Vagina (tissue), 2 donors: Measurements from ENCODE around the gene CADPS. TPM values are rescaled to one million over a fixed set of nuclear protein-coding genes. Genes with fewer than 3 reads are reported as not detected.

Source experiments
- DNase-seq, 2 donors: peaks; one replicate each; pipeline ENCODE4 v3.0.0-alpha.2; 2017; ENCODE audit errors: extremely low spot score in 2 of 2
- H3K27ac ChIP-seq: fragments of 200-600 bp; sonication (generic); one replicate; pipeline ENCODE4 v1.5.1; 2019
- H3K27me3 ChIP-seq: fragments of 200-600 bp; sonication (generic); one replicate; pipeline ENCODE4 v1.5.1; 2019
- H3K36me3 ChIP-seq, 2 donors: fragments of 200-600 bp; sonication (generic); one replicate each; pipeline ENCODE4 v1.5.1; 2017 to 2019
- H3K4me1 ChIP-seq: fragments of 200-600 bp; sonication (generic); one replicate; pipeline ENCODE4 v1.5.1; 2019
- H3K4me3 ChIP-seq, 2 donors: fragments of 200-600 bp; sonication (generic); 1 replicate in 1 of 2; 2 replicates in 1 of 2; pipeline ENCODE4 v1.5.1; 2016 to 2019
- H3K9me3 ChIP-seq: fragments of 200-600 bp; sonication (generic); one replicate; pipeline ENCODE4 v1.5.1; 2019
- CTCF ChIP-seq, 3 experiments: fragments of 450-650 bp in 2 of 3; fragments of 200-600 bp in 1 of 3; sonication (generic) in 1 of 3; IDR thresholded peaks; one replicate each; pipeline ENCODE4 v1.5.1; 2017 to 2019; ENCODE audit warnings: antibody characterized with exemption in 3 of 3, mild to moderate bottlenecking in 2 of 3, moderate library complexity in 2 of 3
- POLR2A ChIP-seq, 2 donors: fragments of 450-650 bp; IDR thresholded peaks; one replicate each; pipeline ENCODE4 v1.6.1; 2017; ENCODE audit warnings: antibody characterized with exemption in 2 of 2, mild to moderate bottlenecking in 2 of 2, moderate library complexity in 2 of 2
- POLR2AphosphoS5 ChIP-seq, 2 donors: sonication (generic); formaldehyde crosslinking; IDR thresholded peaks; one replicate each; pipeline ENCODE4 v1.9.0; 2017; ENCODE audit warnings: antibody characterized with exemption in 2 of 2, mild to moderate bottlenecking in 2 of 2, low read depth in 1 of 2; ENCODE audit not compliant: insufficient read depth in 1 of 2
- intact Hi-C: fragments of 100-400 bp; cut with DNase I; formaldehyde crosslinking; loops from one replicate; pipeline ENCODE4 v1.15.1; 2023
- total RNA-seq: library from RNA; depleted of rRNA; stranded (reverse); fragments of >200 nt; gene quantifications from one replicate; pipeline ENCODE4 v1.2.3, GENCODE V29; 2016

The CADPS gene
- total RNA-seq, 1 donor from 2014 or later, result 12.8 TPM

- H3K36me3 ChIP-seq, result no peaks in the 10 kb centered on the region
- DNase-seq, result no peak
- no peaks in the 10 kb centered on the region for H3K27me3 ChIP-seq
- no peaks in the 10 kb centered on the region for H3K4me1 ChIP-seq
- no peak for TF ChIP-seq POLR2A (IDR thresholded peaks at IDR 0.05)
- no peak for TF ChIP-seq POLR2AphosphoS5 (IDR thresholded peaks at IDR 0.05; ENCODE audit: insufficient read depth in 1 of 2, low read depth in 1 of 2)
- TF ChIP-seq CTCF (IDR thresholded peaks at IDR 0.05), result no peak
- no peaks in the 10 kb centered on the region for H3K9me3 ChIP-seq
- no peak overlapping the region for H3K4me3 ChIP-seq
- intact Hi-C loops, result no loop called here
- no peak overlapping the region for H3K27ac ChIP-seq
Observed at GRCh38 chr3:62805106-62805505, 70.1 kb downstream of the CADPS start.

GRCh38 chr3:62803276-62803675 is 71.9 kb downstream of the CADPS start:
- H3K36me3 ChIP-seq, result no peaks in the 10 kb centered on the region
- H3K27ac ChIP-seq, result no peak overlapping the region
- H3K9me3 ChIP-seq, result no peaks in the 10 kb centered on the region
- no peaks in the 10 kb centered on the region for H3K4me1 ChIP-seq
- TF ChIP-seq POLR2A (IDR thresholded peaks at IDR 0.05) (no peak), POLR2AphosphoS5 (IDR thresholded peaks at IDR 0.05; ENCODE audit: insufficient read depth in 1 of 2, low read depth in 1 of 2) (no peak), CTCF (IDR thresholded peaks at IDR 0.05) (no peak)
- no peak for DNase-seq
- H3K27me3 ChIP-seq, result no peaks in the 10 kb centered on the region
- no peak overlapping the region for H3K4me3 ChIP-seq
- intact Hi-C loops, result no loop called here

GRCh38 chr3:62798000-62798399 is 77.2 kb downstream of the CADPS start:
- TF ChIP-seq POLR2AphosphoS5 (IDR thresholded peaks at IDR 0.05; ENCODE audit: insufficient read depth in 1 of 2, low read depth in 1 of 2), result no peak
- TF ChIP-seq CTCF (IDR thresholded peaks at IDR 0.05), result no peak
- no peak for TF ChIP-seq POLR2A (IDR thresholded peaks at IDR 0.05)
- intact Hi-C loops, result no loop called here
- no peaks in the 10 kb centered on the region for H3K4me1 ChIP-seq
- DNase-seq, result no peak
- no peak overlapping the region for H3K27ac ChIP-seq
- no peaks in the 10 kb centered on the region for H3K36me3 ChIP-seq
- H3K4me3 ChIP-seq, result no peak overlapping the region
- H3K9me3 ChIP-seq, result no peaks in the 10 kb centered on the region
- H3K27me3 ChIP-seq, result no peaks in the 10 kb centered on the region

GRCh38 chr3:62797132-62797531 is 78.1 kb downstream of the CADPS start:
- Histone ChIP-seq H3K27ac (no peak overlapping the region), H3K9me3 (no peaks in the 10 kb centered on the region), H3K27me3 (no peaks in the 10 kb centered on the region), H3K4me1 (no peaks in the 10 kb centered on the region), H3K4me3 (no peak overlapping the region), H3K36me3 (no peaks in the 10 kb centered on the region)
- TF ChIP-seq POLR2AphosphoS5 (IDR thresholded peaks at IDR 0.05; ENCODE audit: insufficient read depth in 1 of 2, low read depth in 1 of 2) (no peak), CTCF (IDR thresholded peaks at IDR 0.05) (no peak), POLR2A (IDR thresholded peaks at IDR 0.05) (no peak)
- no peak for DNase-seq
- intact Hi-C loops, result no loop called here

GRCh38 chr3:62795978-62796657 is 79.1 kb downstream of the CADPS start:
- TF ChIP-seq POLR2AphosphoS5 (IDR thresholded peaks at IDR 0.05; ENCODE audit: insufficient read depth in 1 of 2, low read depth in 1 of 2) (no peak), POLR2A (IDR thresholded peaks at IDR 0.05) (no peak), CTCF (IDR thresholded peaks at IDR 0.05) (no peak)
- Histone ChIP-seq H3K36me3 (no peaks in the 10 kb centered on the region), H3K27me3 (no peaks in the 10 kb centered on the region), H3K9me3 (no peaks in the 10 kb centered on the region), H3K4me1 (no peaks in the 10 kb centered on the region), H3K27ac (no peak overlapping the region), H3K4me3 (no peak overlapping the region)
- DNase-seq, result no peak
- intact Hi-C loops, result no loop called here
